BE2C (cell line): Measurements from ENCODE around the gene NXN.

Experiments
- DNase-seq: peaks from one replicate; pipeline ENCODE4 v3.0.0-alpha.2; 2020
- H3K27me3 ChIP-seq: fragments of 250-450 bp; sonication (Bioruptor Pico); 2 replicates; pipeline ENCODE4 v1.5.1; 2020; ENCODE audit warnings: mild to moderate bottlenecking
- H3K36me3 ChIP-seq: fragments of 250-450 bp; sonication (Bioruptor Pico); 2 replicates; pipeline ENCODE4 v1.5.1; 2020; ENCODE audit warnings: mild to moderate bottlenecking
- H3K4me1 ChIP-seq: fragments of 250-450 bp; sonication (Bioruptor Pico); 2 replicates; pipeline ENCODE4 v1.5.1; 2020
- H3K4me3 ChIP-seq: 2 replicates; pipeline ENCODE4 v1.5.1; 2011; ENCODE audit warnings: low read depth, low read length
- H3K9me3 ChIP-seq: fragments of 250-450 bp; sonication (Bioruptor Pico); 2 replicates; pipeline ENCODE4 v1.5.1; 2020
- TF ChIP-seq, protein P1 (sequence below): IDR thresholded peaks from 2 replicates; pipeline ENCODE4 v1.5.1; 2012; ENCODE audit warnings: mild to moderate bottlenecking, low read depth, low read length

NXN gene

GRCh38 chr17:903691-904481, 75.7 kb downstream of the NXN start:
- Histone ChIP-seq H3K9me3 (no peaks in the 10 kb centered on the region), H3K36me3 (no peaks in the 10 kb centered on the region), H3K4me3 (no peak overlapping the region), H3K27me3 (peaks cover 41% of the 10 kb centered on the region), H3K4me1 (no peaks in the 10 kb centered on the region)
- TF ChIP-seq, protein P1, sequence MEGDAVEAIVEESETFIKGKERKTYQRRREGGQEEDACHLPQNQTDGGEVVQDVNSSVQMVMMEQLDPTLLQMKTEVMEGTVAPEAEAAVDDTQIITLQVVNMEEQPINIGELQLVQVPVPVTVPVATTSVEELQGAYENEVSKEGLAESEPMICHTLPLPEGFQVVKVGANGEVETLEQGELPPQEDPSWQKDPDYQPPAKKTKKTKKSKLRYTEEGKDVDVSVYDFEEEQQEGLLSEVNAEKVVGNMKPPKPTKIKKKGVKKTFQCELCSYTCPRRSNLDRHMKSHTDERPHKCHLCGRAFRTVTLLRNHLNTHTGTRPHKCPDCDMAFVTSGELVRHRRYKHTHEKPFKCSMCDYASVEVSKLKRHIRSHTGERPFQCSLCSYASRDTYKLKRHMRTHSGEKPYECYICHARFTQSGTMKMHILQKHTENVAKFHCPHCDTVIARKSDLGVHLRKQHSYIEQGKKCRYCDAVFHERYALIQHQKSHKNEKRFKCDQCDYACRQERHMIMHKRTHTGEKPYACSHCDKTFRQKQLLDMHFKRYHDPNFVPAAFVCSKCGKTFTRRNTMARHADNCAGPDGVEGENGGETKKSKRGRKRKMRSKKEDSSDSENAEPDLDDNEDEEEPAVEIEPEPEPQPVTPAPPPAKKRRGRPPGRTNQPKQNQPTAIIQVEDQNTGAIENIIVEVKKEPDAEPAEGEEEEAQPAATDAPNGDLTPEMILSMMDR = no peak
- DNase-seq = no peak

- Histone ChIP-seq H3K36me3 (no peaks in the 10 kb centered on the region), H3K9me3 (no peaks in the 10 kb centered on the region), H3K4me1 (no peaks in the 10 kb centered on the region), H3K4me3 (no peak overlapping the region), H3K27me3 (peaks cover 43% of the 10 kb centered on the region)
- DNase-seq = no peak
- TF ChIP-seq, protein P1 = no peak
These were observed 77.1 kb downstream of the NXN start for GRCh38 chr17:902463-902862.

GRCh38 chr17:901964-902363, 77.6 kb downstream of the NXN start:
- Histone ChIP-seq H3K27me3 (peaks cover 47% of the 10 kb centered on the region), H3K36me3 (no peaks in the 10 kb centered on the region), H3K4me3 (no peak overlapping the region), H3K9me3 (no peaks in the 10 kb centered on the region), H3K4me1 (no peaks in the 10 kb centered on the region)
- TF ChIP-seq, protein P1 = no peak
- DNase-seq = no peak

- no peaks in the 10 kb centered on the region for H3K9me3 ChIP-seq
- no peak for DNase-seq
- TF ChIP-seq, protein P1 = no peak
- no peak overlapping the region for H3K4me3 ChIP-seq
- peaks cover 53% of the 10 kb centered on the region for H3K27me3 ChIP-seq
- H3K36me3 ChIP-seq = no peaks in the 10 kb centered on the region
- H3K4me1 ChIP-seq = no peaks in the 10 kb centered on the region
These were observed 78.2 kb downstream of the NXN start for GRCh38 chr17:901191-901950.

- no peak overlapping the region for H3K4me3 ChIP-seq
- peaks cover 53% of the 10 kb centered on the region for H3K27me3 ChIP-seq
- TF ChIP-seq, protein P1 = no peak
- no peak for DNase-seq
- H3K36me3 ChIP-seq = no peaks in the 10 kb centered on the region
- H3K4me1 ChIP-seq = no peaks in the 10 kb centered on the region
- H3K9me3 ChIP-seq = no peaks in the 10 kb centered on the region
These were observed 79.1 kb downstream of the NXN start for GRCh38 chr17:900336-900934.
